ENCODE measurements around the gene SDK1. TPM values are rescaled to one million over a fixed set of nuclear protein-coding genes. Genes with fewer than 3 reads are reported as not detected.

The SDK1 gene
- total RNA-seq, 1 donor from 2014 or later = 5.4 TPM

DNA sequence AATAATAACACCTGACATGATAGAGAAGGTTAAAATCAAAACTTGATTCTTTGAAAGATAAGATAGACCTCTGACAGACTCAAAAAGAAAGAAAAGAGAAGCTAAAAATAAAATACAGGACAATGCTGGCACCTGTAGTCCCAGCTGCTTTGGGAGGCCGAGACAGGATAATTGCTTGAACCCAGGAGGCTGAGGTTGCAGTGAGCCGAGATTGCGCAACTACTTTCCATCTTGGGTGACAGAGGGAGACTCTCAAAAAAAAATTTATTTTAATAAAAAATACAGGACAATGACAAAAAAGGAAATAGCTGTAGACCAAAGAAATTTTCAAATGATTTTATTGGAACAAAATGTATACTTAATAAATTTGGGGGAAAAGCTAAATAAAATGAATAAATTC lies 263.2 kb downstream of the SDK1 start:
- Mint-ChIP-seq H3K4me3 (ENCODE audit: unreplicated experiment) (no peak overlapping the region), H3K9me3 (ENCODE audit: unreplicated experiment) (peaks cover 3% of the 10 kb centered on the region), H3K27ac (ENCODE audit: unreplicated experiment) (no peak overlapping the region), H3K36me3 (ENCODE audit: unreplicated experiment) (no peaks in the 10 kb centered on the region), H3K4me1 (ENCODE audit: unreplicated experiment) (peaks cover 4% of the 10 kb centered on the region), H3K27me3 (ENCODE audit: unreplicated experiment) (no peaks in the 10 kb centered on the region)
- no peak for DNase-seq (ENCODE audit: extremely low spot score, unreplicated experiment)
- TF ChIP-seq, protein P1, sequence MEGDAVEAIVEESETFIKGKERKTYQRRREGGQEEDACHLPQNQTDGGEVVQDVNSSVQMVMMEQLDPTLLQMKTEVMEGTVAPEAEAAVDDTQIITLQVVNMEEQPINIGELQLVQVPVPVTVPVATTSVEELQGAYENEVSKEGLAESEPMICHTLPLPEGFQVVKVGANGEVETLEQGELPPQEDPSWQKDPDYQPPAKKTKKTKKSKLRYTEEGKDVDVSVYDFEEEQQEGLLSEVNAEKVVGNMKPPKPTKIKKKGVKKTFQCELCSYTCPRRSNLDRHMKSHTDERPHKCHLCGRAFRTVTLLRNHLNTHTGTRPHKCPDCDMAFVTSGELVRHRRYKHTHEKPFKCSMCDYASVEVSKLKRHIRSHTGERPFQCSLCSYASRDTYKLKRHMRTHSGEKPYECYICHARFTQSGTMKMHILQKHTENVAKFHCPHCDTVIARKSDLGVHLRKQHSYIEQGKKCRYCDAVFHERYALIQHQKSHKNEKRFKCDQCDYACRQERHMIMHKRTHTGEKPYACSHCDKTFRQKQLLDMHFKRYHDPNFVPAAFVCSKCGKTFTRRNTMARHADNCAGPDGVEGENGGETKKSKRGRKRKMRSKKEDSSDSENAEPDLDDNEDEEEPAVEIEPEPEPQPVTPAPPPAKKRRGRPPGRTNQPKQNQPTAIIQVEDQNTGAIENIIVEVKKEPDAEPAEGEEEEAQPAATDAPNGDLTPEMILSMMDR (IDR thresholded peaks at IDR 0.05) = no peak

DNA sequence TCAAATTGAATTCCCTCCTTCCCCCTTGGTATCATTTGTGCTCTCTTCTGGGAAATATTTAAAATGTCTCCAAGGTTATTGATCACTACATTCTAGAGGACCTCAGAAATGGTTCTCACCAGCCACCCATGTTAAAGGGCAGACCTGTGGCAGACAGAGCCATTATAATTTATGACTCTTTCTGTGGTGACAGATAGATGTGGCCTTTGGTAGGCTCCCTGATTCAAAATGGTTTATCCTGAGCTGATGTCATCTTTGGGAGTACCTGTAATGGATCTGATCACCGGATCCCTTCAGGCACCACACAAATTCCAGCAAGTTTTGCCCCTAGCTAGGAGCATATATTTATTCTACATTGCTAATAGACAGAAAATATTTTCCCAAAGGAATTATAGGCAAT lies 267.5 kb downstream of the SDK1 start:
- Mint-ChIP-seq H3K36me3 (ENCODE audit: unreplicated experiment) (no peaks in the 10 kb centered on the region), H3K4me3 (ENCODE audit: unreplicated experiment) (no peak overlapping the region), H3K9me3 (ENCODE audit: unreplicated experiment) (no peaks in the 10 kb centered on the region), H3K27me3 (ENCODE audit: unreplicated experiment) (no peaks in the 10 kb centered on the region), H3K27ac (ENCODE audit: unreplicated experiment) (no peak overlapping the region), H3K4me1 (ENCODE audit: unreplicated experiment) (peaks cover 4% of the 10 kb centered on the region)
- TF ChIP-seq, protein P1 (IDR thresholded peaks at IDR 0.05) = no peak
- no peak for DNase-seq (ENCODE audit: extremely low spot score, unreplicated experiment)

DNA sequence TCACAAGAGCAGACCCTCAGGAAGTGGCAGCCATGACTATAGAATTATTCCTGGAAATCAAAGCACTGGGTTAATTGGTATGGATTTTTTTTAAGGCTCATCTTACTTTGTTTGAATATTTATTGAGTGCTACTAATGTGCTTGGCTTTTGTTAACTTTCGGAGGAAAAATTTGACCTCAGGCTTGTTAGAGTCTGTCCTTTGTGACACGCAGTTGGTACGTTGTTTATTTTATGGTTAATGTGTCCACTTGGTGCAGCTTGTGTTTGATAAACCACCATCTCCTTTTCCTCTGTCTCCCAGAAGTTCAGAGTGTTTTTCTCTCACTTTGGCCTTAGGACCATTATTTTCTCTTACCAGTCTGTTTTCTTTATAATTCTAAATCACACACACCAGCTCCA lies 268.6 kb downstream of the SDK1 start:
- no peak for DNase-seq (ENCODE audit: extremely low spot score, unreplicated experiment)
- TF ChIP-seq, protein P1 (IDR thresholded peaks at IDR 0.05) = no peak
- peaks cover 4% of the 10 kb centered on the region for H3K4me1 Mint-ChIP-seq (ENCODE audit: unreplicated experiment)
- H3K36me3 Mint-ChIP-seq (ENCODE audit: unreplicated experiment) = no peaks in the 10 kb centered on the region
- no peak overlapping the region for H3K4me3 Mint-ChIP-seq (ENCODE audit: unreplicated experiment)
- no peaks in the 10 kb centered on the region for H3K27me3 Mint-ChIP-seq (ENCODE audit: unreplicated experiment)
- no peak overlapping the region for H3K27ac Mint-ChIP-seq (ENCODE audit: unreplicated experiment)
- no peaks in the 10 kb centered on the region for H3K9me3 Mint-ChIP-seq (ENCODE audit: unreplicated experiment)

DNA sequence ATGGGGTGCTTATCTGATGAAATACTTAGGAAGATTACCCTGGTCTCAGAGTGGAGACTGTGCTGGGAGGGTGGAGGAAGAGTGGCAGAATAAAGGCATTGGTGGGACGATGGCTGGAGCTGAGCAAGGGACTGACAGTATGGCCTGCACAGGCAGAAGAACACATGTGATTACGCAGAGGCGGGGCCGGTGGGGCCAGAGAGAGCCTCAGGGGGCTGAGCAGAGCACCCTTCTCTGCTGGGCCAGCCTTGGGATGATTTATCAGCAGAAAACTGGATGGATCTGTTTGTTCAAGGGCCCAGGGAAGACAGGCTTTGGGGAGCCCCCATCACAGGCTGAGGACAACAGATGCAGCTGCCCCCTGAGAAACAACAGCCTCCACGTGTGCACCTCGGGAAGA lies 272.1 kb downstream of the SDK1 start:
- DNase-seq (ENCODE audit: extremely low spot score, unreplicated experiment) = no peak
- Mint-ChIP-seq H3K27me3 (ENCODE audit: unreplicated experiment) (no peaks in the 10 kb centered on the region), H3K4me3 (ENCODE audit: unreplicated experiment) (no peak overlapping the region), H3K9me3 (ENCODE audit: unreplicated experiment) (peaks cover 13% of the 10 kb centered on the region), H3K36me3 (ENCODE audit: unreplicated experiment) (no peaks in the 10 kb centered on the region), H3K4me1 (ENCODE audit: unreplicated experiment) (peaks cover 4% of the 10 kb centered on the region), H3K27ac (ENCODE audit: unreplicated experiment) (no peak overlapping the region)
- TF ChIP-seq, protein P1 (IDR thresholded peaks at IDR 0.05) = no peak

DNA sequence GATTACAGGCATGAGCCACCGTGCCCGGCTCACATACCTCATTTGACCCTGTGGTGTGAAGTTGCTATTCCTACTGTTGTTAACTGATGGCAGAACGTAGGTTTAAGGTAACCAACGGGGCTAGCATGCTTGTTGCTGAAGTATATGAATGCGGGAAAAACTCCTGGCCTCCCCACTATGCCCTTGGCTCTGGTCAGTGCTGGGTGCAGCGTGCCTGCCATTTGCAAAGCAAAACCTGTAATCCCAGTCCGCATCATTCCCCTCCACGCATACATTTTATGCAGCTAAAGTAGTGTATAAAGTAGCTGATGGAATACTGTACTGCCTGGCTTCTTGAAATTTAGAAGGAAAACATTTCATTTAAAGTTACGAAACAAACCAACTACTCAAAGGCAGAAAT lies 273.3 kb downstream of the SDK1 start:
- no peak overlapping the region for H3K4me3 Mint-ChIP-seq (ENCODE audit: unreplicated experiment)
- TF ChIP-seq, protein P1 (IDR thresholded peaks at IDR 0.05) = no peak
- H3K36me3 Mint-ChIP-seq (ENCODE audit: unreplicated experiment) = peaks cover 3% of the 10 kb centered on the region
- H3K9me3 Mint-ChIP-seq (ENCODE audit: unreplicated experiment) = peaks cover 19% of the 10 kb centered on the region
- H3K27me3 Mint-ChIP-seq (ENCODE audit: unreplicated experiment) = no peaks in the 10 kb centered on the region
- DNase-seq (ENCODE audit: extremely low spot score, unreplicated experiment) = no peak
- peaks cover 4% of the 10 kb centered on the region for H3K4me1 Mint-ChIP-seq (ENCODE audit: unreplicated experiment)
- H3K27ac Mint-ChIP-seq (ENCODE audit: unreplicated experiment) = no peak overlapping the region

Measured in osteocyte (in vitro differentiated cells).